ENCODE data around the gene TWNK. TPM values are rescaled to one million over a fixed set of nuclear protein-coding genes. Genes with fewer than 3 reads are reported as not detected.
A peak's percentile ranks its signal among the peaks of the same experiment; 100 is the strongest.

TWNK gene
- total RNA-seq, 1 experiment from 2014 or later = 7.8 TPM

DNA sequence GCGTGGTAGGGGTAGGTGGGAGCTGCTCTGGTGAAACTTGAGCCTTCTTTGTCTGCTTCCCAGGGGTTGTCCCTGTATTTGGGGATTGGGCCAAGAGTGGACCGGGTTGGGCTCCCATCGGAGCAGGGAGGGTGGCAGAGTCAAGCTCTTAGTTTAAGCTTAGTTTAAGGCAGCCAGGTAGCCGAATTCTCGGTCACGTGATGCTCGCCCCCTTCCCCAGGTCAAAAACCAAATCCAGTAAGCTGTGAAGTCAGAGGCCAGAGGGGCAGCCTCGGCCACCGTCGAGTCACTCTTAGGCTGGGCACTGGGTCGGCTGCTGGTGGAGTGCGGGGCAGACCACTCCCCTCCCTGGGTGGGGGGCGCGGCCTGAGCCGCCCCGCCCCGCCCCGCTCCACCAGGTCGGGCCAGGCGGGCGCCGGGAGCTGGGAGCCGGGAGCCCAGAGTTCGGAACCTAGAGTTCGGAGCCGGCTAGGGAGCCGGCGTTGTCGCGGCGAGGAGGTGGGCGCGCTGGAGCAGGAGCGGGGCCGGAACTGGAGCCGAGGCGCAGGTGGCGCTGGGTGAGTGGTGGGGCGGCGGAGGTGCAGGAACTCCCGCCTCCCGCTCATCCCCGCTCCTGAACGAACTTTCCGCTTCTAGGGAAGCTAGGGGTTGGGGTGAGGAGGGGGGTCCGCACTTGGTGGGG is 9.5 kb downstream of the TWNK start:
- no peak for DNase-seq (ENCODE audit: low read depth)

GRCh38 chr10:100997360-100998182 is 10.2 kb downstream of the TWNK start:
- peak; percentile 67 for DNase-seq (ENCODE audit: low read depth)

DNA sequence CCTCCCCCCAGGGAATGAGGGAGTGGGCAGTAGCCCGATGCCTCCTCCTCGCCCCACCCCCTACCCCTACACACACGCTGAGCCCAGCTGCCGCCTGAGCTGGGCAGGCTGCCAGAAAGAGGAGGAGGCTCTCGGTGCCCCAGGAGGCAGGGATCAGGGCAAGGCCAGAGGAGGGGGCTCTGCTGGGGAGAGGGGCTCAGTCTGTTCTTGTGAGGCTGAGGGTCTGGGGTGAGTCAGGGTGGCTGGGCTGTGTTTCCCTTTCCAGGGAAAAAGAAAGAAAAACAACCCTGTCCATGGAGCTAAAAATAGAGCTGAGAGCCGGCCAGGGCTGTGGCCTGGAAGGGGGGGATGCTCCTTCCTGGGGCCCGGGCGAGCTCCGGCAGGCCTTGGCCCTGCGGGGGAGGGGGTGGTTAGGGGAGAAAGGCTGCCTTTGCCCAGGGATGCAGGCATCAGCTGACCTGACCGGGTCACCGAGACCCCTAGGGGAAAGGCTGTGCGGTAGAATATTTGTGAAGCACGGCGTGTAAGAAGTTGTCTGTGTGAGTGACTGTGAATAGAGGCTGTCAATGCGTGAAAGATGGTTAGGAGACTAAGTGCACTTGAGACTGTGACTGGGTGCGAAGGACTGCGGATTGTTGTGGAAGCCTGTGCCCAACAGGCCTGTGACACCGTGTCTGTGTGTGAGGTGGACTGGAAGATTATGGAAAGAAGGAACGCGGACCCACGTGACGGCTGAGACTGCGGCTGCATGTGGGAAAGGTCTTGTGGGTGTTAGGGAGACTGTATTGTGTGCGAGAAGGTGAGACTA is 11.0 kb downstream of the TWNK start:
- DNase-seq (ENCODE audit: low read depth) = peak; percentile 82

DNA sequence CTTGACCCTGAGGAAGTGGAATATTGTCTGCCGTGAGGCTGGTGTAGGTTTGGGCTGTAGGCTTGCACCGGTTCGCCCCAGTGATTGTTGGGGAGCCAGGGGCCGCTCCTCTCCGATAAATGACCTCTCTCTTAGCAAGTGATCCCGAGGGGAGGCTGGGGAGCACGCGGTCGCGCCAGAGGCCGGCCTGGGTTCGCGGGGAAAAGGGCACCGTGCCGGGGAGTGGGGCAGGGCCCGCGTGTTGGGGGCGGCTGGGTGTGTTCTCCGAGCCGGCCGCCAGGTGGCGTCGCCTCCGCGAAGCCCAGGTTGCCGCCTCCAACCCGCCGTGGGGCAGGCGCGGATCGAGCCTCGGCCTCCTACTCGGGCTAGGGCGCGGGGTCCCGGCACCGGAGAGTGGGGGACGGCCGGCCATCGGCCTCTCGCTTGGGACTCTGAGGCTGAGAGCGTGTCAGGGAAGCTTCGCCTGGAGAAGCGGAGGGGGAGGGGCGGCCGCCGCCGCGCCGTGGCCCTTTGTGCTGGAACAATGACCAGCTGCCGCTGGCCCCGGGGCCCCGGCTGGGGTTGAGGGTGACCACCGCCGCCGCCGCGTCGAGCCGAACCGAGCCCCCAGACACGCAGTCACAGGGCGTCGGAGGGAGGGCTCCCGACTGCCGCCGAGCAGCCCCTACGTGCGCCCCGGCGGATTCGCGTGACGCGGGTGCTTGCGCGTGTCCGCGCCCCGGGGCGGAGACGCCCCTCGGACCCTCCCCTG is 11.8 kb downstream of the TWNK start:
- peak; percentile 68 for DNase-seq (ENCODE audit: low read depth)

- DNase-seq (ENCODE audit: low read depth) = no peak
Observed at GRCh38 chr10:100999742-101000126, 12.4 kb downstream of the TWNK start, which contains the start of gene LZTS2. Gene LZTS2 (plus strand): TSS chr10:100999808. CDS start chr10:101002539, 2,731 bp downstream.

DNA sequence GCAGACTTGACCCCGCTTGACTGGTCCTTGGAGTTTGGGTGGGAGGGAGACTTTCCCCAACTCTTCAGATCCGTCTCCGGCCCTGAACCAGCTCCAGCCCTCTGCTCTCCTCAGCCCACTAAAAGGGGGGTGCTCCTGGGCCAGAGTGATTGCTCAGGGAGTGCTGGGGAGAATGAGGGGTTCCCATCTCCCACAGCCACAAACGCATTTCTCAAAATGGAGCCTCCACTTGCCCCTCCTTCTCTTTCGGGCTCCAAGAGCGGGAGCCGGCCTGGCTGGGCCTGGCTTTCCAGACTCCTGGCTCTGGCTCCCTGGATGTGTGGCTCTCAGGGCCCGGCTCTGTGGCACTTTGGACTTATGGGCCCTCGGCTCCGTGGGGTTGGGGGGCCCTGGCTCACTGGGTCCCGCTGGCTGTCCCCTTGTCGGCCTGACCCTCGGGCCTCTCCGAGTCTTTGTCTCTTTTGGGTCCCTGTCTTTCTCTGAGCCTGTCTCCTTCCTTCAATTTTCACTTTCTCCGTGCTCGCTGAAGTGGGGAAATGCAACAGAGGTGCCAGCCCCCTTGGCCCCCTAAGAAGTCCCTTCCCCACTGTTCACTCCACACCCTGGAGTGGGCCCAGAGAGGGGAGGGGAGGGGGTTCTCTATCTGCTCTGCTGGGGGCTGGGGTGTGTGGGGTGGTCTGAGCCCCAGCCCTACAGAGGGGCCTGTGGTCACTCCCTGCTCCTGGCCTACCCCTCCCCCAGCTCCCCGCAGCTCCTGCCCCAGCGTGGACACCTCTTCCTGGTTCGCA is 13.0 kb downstream of the TWNK start:
- DNase-seq (ENCODE audit: low read depth) = no peak

DNA sequence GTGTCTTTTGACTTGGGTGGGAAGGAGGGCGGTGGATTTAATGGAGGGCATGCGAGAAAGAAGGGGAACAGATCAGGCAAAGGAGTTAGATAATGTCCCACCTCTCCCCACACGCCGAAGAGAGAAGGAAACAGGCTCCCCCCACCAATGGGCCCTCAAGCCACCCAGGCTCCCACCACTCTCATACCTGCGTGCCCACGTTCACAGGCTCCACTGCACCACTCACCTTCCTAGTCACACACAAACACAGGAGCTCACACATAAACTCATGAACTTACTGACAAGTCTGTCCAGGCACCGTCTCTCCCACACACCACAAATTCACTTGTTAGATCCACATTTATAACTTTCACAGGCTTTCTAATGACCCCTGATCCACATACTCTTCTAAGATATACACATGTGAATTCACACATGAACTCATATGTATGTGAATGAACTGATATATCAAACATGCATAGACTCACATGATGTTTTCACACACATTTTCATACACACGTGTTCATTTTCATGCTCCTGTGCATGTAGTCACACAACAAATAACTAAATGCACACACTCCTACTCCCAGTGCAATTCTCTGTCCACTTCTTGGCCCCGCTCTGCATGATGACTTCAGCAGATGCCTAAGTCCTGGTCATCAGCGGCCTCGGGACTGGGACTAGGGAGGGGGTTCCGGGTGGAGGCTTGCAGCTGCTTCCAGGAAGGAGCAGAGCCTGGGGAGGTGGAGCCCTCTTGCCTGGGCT is 13.7 kb downstream of the TWNK start:
- peak; percentile 74 for DNase-seq (ENCODE audit: low read depth)

DNA sequence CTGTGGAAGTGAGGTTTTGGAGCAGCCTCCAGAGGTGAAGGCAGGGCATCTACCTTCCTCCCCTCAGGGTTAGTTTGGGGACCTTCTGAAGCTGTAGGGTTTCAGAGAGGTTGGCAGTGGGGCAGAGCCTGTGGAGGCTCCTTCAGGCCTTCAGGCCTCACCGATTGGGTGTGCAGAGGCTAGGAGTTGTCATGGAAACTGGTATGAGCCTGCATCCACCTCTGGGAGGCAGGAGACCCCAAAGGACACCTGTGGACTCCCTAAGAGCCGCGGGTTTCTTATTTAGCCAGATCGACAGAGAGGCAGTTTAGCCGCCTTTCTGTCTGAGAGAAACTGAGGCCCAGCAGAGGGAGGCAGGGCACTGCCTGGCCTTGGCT is 14.3 kb downstream of the TWNK start:
- no peak for DNase-seq (ENCODE audit: low read depth)

GRCh38 chr10:101002456-101002855 is 15.1 kb downstream of the TWNK start:
- no peak for DNase-seq (ENCODE audit: low read depth)

DNA sequence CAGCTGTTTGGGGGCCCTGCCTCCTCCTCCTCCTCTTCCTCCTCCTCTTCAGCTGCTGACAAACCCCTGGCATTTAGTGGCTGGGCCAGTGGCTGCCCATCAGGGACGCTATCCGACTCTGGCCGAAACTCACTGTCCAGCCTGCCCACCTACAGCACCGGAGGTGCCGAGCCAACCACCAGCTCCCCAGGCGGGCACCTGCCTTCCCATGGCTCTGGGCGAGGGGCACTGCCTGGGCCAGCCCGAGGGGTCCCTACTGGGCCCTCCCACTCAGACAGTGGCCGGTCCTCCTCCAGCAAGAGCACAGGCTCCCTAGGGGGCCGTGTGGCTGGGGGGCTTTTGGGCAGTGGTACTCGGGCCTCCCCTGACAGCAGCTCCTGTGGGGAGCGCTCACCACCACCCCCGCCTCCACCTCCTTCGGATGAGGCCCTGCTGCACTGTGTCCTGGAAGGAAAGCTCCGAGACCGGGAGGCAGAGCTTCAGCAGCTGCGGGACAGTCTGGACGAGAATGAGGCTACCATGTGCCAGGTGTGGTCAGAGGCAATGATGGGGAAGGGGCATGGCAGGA is 16.4 kb downstream of the TWNK start:
- DNase-seq (ENCODE audit: low read depth) = no peak

DNA sequence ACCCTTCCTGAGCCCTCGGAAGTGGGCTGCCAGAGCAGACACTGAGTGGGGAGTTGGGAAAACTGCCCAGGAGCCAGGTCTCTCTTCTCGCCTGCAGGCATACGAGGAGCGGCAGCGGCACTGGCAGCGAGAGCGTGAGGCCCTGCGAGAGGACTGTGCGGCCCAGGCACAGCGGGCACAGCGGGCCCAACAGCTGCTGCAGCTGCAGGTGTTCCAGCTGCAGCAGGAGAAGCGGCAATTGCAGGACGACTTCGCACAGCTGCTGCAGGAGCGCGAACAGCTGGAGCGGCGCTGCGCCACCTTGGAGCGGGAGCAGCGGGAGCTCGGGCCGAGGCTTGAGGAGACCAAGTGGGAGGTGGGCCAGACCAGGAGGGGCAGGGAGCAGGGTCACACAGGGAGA is 18.0 kb downstream of the TWNK start:
- DNase-seq (ENCODE audit: low read depth) = no peak

DNA sequence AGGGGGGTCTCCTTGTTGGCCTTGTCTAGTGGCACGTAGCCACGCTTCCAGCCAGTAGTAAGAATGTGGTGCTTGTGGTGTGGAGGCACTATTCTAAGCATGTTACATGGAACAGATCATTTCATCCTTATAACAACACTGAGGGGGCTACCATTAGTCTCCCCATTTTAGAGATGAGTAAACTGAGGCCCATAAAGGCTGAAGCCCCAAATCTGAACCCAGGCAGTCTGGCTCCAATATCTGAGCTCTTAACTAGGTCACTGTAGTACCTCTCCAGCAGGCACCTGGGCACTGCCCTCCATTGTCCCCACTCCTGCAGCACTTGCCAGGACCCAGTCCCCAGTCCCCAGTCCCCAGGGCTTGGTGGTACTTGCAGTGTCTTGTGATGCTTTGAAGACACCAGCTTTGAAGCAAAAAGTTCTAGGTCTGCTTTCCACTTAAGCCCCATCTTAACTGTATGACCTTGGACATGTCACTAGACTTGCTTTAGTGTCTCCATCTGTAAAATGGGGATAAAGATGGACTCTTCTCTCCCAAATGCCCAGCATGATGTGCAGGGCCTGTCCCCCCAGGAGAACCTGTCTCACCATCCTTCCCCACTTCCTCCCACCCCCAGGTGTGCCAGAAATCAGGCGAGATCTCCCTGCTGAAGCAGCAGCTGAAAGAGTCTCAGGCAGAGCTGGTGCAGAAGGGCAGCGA is 18.7 kb downstream of the TWNK start:
- no peak for DNase-seq (ENCODE audit: low read depth)

- no peak for DNase-seq (ENCODE audit: low read depth)
Observed at GRCh38 chr10:101006593-101007098, 19.3 kb downstream of the TWNK start.

- DNase-seq (ENCODE audit: low read depth) = no peak
Observed at GRCh38 chr10:101007099-101007711, 19.9 kb downstream of the TWNK start.

DNA sequence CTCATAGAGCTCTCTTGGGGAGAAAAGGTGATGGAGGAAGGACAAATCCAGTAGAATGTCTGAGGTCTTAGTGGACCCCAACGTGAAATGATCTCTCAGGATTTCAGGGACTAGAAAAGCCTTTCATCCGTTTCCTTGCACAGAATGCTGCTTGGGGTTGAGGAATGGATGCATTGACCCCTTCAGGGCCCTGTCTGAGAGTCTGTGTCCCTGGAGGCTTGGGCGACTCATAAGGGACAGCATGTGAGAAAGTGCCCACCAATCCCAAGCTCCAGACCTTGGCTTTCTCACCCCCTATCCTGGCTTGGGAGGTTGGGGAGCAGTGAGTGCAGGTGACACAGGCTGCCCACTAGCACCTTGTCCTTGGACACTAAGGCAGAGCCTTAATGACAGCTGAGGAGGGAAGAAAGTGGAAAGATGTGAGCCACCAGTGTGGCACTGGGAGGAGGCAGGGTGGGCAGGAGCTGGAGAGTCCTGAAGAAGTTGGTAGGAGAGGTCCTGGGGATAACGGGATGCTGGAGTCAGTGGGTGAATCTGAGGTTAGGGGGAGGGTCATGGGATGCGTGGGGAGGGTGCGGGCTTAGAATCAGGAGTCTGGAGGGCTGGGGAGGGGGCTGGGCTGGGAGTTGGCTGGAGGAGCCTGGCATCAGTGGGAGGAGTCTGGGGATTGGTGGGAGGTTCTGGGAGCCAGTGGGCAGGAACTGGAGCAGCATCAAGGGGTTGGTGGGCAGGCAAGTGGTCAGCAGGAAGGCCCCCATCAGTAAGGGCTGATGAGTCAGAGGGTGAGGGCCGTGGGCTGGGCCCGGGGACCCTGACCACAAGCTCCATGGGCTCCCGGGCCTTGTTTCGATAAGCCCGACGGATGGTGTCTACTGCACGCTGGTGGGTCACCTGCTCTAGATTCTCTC is 20.8 kb downstream of the TWNK start:
- no peak for DNase-seq (ENCODE audit: low read depth)

- no peak for DNase-seq (ENCODE audit: low read depth)
Observed at GRCh38 chr10:101008823-101009423, 21.6 kb downstream of the TWNK start.

DNA sequence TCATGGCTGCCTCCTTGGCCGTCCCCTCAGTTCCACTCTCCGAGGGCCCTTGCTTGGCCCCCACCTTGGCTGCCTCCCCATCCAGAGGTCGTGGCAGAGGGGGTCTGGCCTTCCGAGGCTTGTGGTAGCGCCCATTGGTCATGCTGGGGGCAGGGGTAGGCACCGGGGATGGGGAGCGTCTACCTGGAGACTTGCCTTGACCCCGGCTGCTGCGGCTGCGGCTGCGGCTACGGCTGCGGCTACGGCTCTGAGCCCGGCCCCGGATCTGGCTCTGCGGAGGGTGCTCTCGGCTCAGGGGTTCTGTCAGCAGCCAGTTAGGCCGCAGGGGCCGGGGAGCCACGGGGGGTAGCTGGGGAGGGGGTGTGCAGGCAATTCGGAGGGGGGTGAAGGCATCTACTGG is 23.0 kb downstream of the TWNK start:
- no peak for DNase-seq (ENCODE audit: low read depth)
